Karpas-422 (cell line): ENCODE data around the gene MLIP. TPM values are rescaled to one million over a fixed set of nuclear protein-coding genes. Genes with fewer than 3 reads are reported as not detected.

Source experiments
- DNase-seq: peaks from one replicate; pipeline ENCODE4 v3.0.0-alpha.2; 2015
- H2AFZ ChIP-seq: fragments of 200-600 bp; sonication (generic); 2 replicates; pipeline ENCODE4 v1.6.1; 2014; ENCODE audit warnings: antibody characterized with exemption, low read length, mixed read lengths
- H3K27ac ChIP-seq: fragments of 200-600 bp; sonication (generic); 2 replicates; pipeline ENCODE4 v1.5.1; 2014; ENCODE audit warnings: mild to moderate bottlenecking, low read length, moderate library complexity
- H3K27me3 ChIP-seq: fragments of 200-600 bp; sonication (generic); 2 replicates; pipeline ENCODE4 v1.6.1; 2014; ENCODE audit warnings: low read length, mixed read lengths
- H3K36me3 ChIP-seq: fragments of 200-600 bp; sonication (generic); 2 replicates; pipeline ENCODE4 v1.6.1; 2014; ENCODE audit warnings: low read length, mixed read lengths; ENCODE audit not compliant: insufficient read depth
- H3K4me1 ChIP-seq: fragments of 200-600 bp; sonication (generic); 2 replicates; pipeline ENCODE4 v1.6.1; 2014; ENCODE audit warnings: mild to moderate bottlenecking, low read length, mixed read lengths
- H3K4me2 ChIP-seq: fragments of 200-600 bp; sonication (generic); 2 replicates; pipeline ENCODE4 v1.6.1; 2014; ENCODE audit warnings: low read length, low read depth, mild to moderate bottlenecking; ENCODE audit not compliant: poor library complexity, severe bottlenecking
- H3K4me3 ChIP-seq: fragments of 200-600 bp; sonication (generic); 2 replicates; pipeline ENCODE4 v1.5.1; 2014; ENCODE audit warnings: mild to moderate bottlenecking, antibody characterized with exemption, low read length, mixed read lengths
- H3K79me2 ChIP-seq: fragments of 200-600 bp; sonication (generic); 2 replicates; pipeline ENCODE4 v1.6.1; 2014; ENCODE audit warnings: mild to moderate bottlenecking, low read length, mixed read lengths
- H3K9ac ChIP-seq: fragments of 200-600 bp; sonication (generic); 2 replicates; pipeline ENCODE4 v1.6.0; 2014; ENCODE audit warnings: low read length
- H3K9me2 ChIP-seq: fragments of 200-600 bp; sonication (generic), shearing (Covaris generic); replicated peaks from 2 replicates; pipeline ENCODE4 v1.6.0; 2014; ENCODE audit warnings: mild to moderate bottlenecking, low read length, moderate library complexity; ENCODE audit not compliant: insufficient read depth
- H3K9me3 ChIP-seq: fragments of 300-700, 200-600 bp; sonication (generic); 2 replicates; pipeline ENCODE4 v1.6.1; 2014; ENCODE audit warnings: low read length, mixed read lengths
- H4K20me1 ChIP-seq: fragments of 200-600 bp; sonication (generic); 2 replicates; pipeline ENCODE4 v1.6.1; 2014; ENCODE audit warnings: mild to moderate bottlenecking, antibody characterized with exemption, low read length, low read depth; ENCODE audit not compliant: insufficient read depth
- total RNA-seq: library from RNA; depleted of rRNA; stranded (reverse); fragments of >200 nt; shearing (Covaris generic); gene quantifications from 2 replicates; pipeline ENCODE4 v1.2.3, GENCODE V29; 2014; ENCODE audit warnings: low replicate concordance; rRNA removed

MLIP gene
- not detected in 2 replicates for total RNA-seq

- H4K20me1 ChIP-seq, result no peaks in the 10 kb centered on the region
- no peak within 1 kb of the TSS for H2AFZ ChIP-seq
- H3K36me3 ChIP-seq, result no peaks in the 10 kb centered on the region
- H3K4me3 ChIP-seq, result no peak within 1 kb of the TSS
- no peaks in the 10 kb centered on the region for H3K79me2 ChIP-seq
- no peak within 1 kb of the TSS for H3K27ac ChIP-seq
- no peaks in the 10 kb centered on the region for H3K9me2 ChIP-seq
- H3K4me2 ChIP-seq, result no peak within 1 kb of the TSS
- peaks cover 2% of the 10 kb centered on the region; the same call in 1 of the 2 replicates for H3K9me3 ChIP-seq
- H3K9ac ChIP-seq, result no peak within 1 kb of the TSS
- H3K27me3 ChIP-seq, result no peaks in the 10 kb centered on the region
- no peak for DNase-seq
- H3K4me1 ChIP-seq, result no peaks in the 10 kb centered on the region
Measured at GRCh38 chr6:54111341-54112045, at the start of gene MLIP. Gene MLIP, plus strand, starts transcription at chr6:54111443. Its CDS starts 37 bp downstream, at chr6:54111480.

GRCh38 chr6:54063228-54063539, 48.1 kb upstream of the MLIP start:
- no peaks in the 10 kb centered on the region for H3K36me3 ChIP-seq
- no peak overlapping the region for H2AFZ ChIP-seq
- no peaks in the 10 kb centered on the region for H3K79me2 ChIP-seq
- no peak overlapping the region for H3K9ac ChIP-seq
- H3K27me3 ChIP-seq, result no peaks in the 10 kb centered on the region
- no peak overlapping the region for H3K4me2 ChIP-seq
- H4K20me1 ChIP-seq, result no peaks in the 10 kb centered on the region
- no peaks in the 10 kb centered on the region for H3K9me2 ChIP-seq
- H3K4me1 ChIP-seq, result no peaks in the 10 kb centered on the region
- H3K4me3 ChIP-seq, result no peak overlapping the region
- H3K27ac ChIP-seq, result no peak overlapping the region
- H3K9me3 ChIP-seq, result no peaks in the 10 kb centered on the region
- DNase-seq, result no peak

- no peaks in the 10 kb centered on the region for H3K9me3 ChIP-seq
- no peak overlapping the region for H3K4me3 ChIP-seq
- no peak overlapping the region for H3K4me2 ChIP-seq
- H3K79me2 ChIP-seq, result no peaks in the 10 kb centered on the region
- H3K9ac ChIP-seq, result no peak overlapping the region
- no peaks in the 10 kb centered on the region for H3K4me1 ChIP-seq
- no peaks in the 10 kb centered on the region for H3K27me3 ChIP-seq
- no peak overlapping the region for H3K27ac ChIP-seq
- H4K20me1 ChIP-seq, result no peaks in the 10 kb centered on the region
- no peaks in the 10 kb centered on the region for H3K9me2 ChIP-seq
- no peaks in the 10 kb centered on the region for H3K36me3 ChIP-seq
- DNase-seq, result no peak
- H2AFZ ChIP-seq, result no peak overlapping the region
Measured at GRCh38 chr6:54068694-54069093, 42.5 kb upstream of the MLIP start.

- Histone ChIP-seq H3K4me1 (no peaks in the 10 kb centered on the region), H3K9ac (no peak overlapping the region), H3K4me2 (no peak overlapping the region)
Measured at GRCh38 chr6:54070025-54070424, 41.2 kb upstream of the MLIP start.

GRCh38 chr6:54071821-54072340, 39.4 kb upstream of the MLIP start:
- H3K79me2 ChIP-seq, result no peaks in the 10 kb centered on the region

More at GRCh38 chr6:54070025-54070424, 41.2 kb upstream of the MLIP start:
- H3K4me3 ChIP-seq, result no peak overlapping the region
- no peaks in the 10 kb centered on the region for H3K79me2 ChIP-seq
- H3K36me3 ChIP-seq, result no peaks in the 10 kb centered on the region
- H4K20me1 ChIP-seq, result no peaks in the 10 kb centered on the region
- H3K27ac ChIP-seq, result no peak overlapping the region
- H3K9me2 ChIP-seq, result no peaks in the 10 kb centered on the region
- H2AFZ ChIP-seq, result no peak overlapping the region
- H3K9me3 ChIP-seq, result no peaks in the 10 kb centered on the region
- no peak for DNase-seq
- no peaks in the 10 kb centered on the region for H3K27me3 ChIP-seq

GRCh38 chr6:54072635-54073313, 38.5 kb upstream of the MLIP start:
- Histone ChIP-seq H3K27me3 (no peaks in the 10 kb centered on the region), H3K9me3 (no peaks in the 10 kb centered on the region), H3K36me3 (no peaks in the 10 kb centered on the region), H3K4me2 (no peak overlapping the region), H3K4me3 (no peak overlapping the region), H3K9ac (no peak overlapping the region), H3K4me1 (no peaks in the 10 kb centered on the region), H2AFZ (no peak overlapping the region), H4K20me1 (no peaks in the 10 kb centered on the region), H3K9me2 (no peaks in the 10 kb centered on the region), H3K79me2 (no peaks in the 10 kb centered on the region), H3K27ac (no peak overlapping the region)
- no peak for DNase-seq

More at GRCh38 chr6:54071821-54072340, 39.4 kb upstream of the MLIP start:
- Histone ChIP-seq H3K4me1 (no peaks in the 10 kb centered on the region), H3K9me3 (no peaks in the 10 kb centered on the region), H3K36me3 (no peaks in the 10 kb centered on the region), H2AFZ (no peak overlapping the region), H3K4me3 (no peak overlapping the region), H3K27me3 (no peaks in the 10 kb centered on the region), H4K20me1 (no peaks in the 10 kb centered on the region), H3K9me2 (no peaks in the 10 kb centered on the region), H3K4me2 (no peak overlapping the region), H3K9ac (no peak overlapping the region), H3K27ac (no peak overlapping the region)
- no peak for DNase-seq

GRCh38 chr6:54073487-54073886, 37.8 kb upstream of the MLIP start:
- H3K79me2 ChIP-seq, result no peaks in the 10 kb centered on the region
- H3K27me3 ChIP-seq, result no peaks in the 10 kb centered on the region
- no peaks in the 10 kb centered on the region for H3K9me2 ChIP-seq
- H3K4me3 ChIP-seq, result no peak overlapping the region
- no peak overlapping the region for H3K4me2 ChIP-seq
- no peak for DNase-seq
- no peak overlapping the region for H2AFZ ChIP-seq
- no peaks in the 10 kb centered on the region for H3K36me3 ChIP-seq
- H3K4me1 ChIP-seq, result no peaks in the 10 kb centered on the region
- no peaks in the 10 kb centered on the region for H4K20me1 ChIP-seq
- no peaks in the 10 kb centered on the region for H3K9me3 ChIP-seq
- no peak overlapping the region for H3K27ac ChIP-seq
- no peak overlapping the region for H3K9ac ChIP-seq

GRCh38 chr6:54074109-54074508, 37.1 kb upstream of the MLIP start:
- Histone ChIP-seq H3K27ac (no peak overlapping the region), H3K27me3 (no peaks in the 10 kb centered on the region), H4K20me1 (no peaks in the 10 kb centered on the region), H3K9ac (no peak overlapping the region), H2AFZ (no peak overlapping the region), H3K79me2 (no peaks in the 10 kb centered on the region), H3K4me2 (no peak overlapping the region), H3K9me3 (no peaks in the 10 kb centered on the region), H3K4me1 (no peaks in the 10 kb centered on the region), H3K9me2 (no peaks in the 10 kb centered on the region), H3K36me3 (no peaks in the 10 kb centered on the region), H3K4me3 (no peak overlapping the region)
- DNase-seq, result no peak
